ENCODE measurements around the gene CAMKV.

GRCh38 chr3:49859576-49860305 lies 10.0 kb downstream of the CAMKV start:
- TF ChIP-seq TP53 (CRISPR knock-in tag; IDR thresholded peaks at IDR 0.05) (no peak), E2F5 (CRISPR knock-in tag; IDR thresholded peaks at IDR 0.05) (no peak), TCF7 (CRISPR knock-in tag; IDR thresholded peaks at IDR 0.05; ENCODE audit: low read depth) (no peak), CTCF (IDR thresholded peaks at IDR 0.05) (no peak), NR3C1 (CRISPR knock-in tag; conservative IDR thresholded peaks at IDR 0.05; ENCODE audit: low read depth) (no peak), E2F1 (CRISPR knock-in tag; IDR thresholded peaks at IDR 0.05) (no peak), TEAD4 (CRISPR knock-in tag; IDR thresholded peaks at IDR 0.05) (no peak), NR2C2 (CRISPR knock-in tag; IDR thresholded peaks at IDR 0.05) (no peak), SP1 (CRISPR knock-in tag; conservative IDR thresholded peaks at IDR 0.05) (no peak), MAX (CRISPR knock-in tag; IDR thresholded peaks at IDR 0.05) (no peak)
